Hepatocyte (in vitro differentiated cells): ENCODE measurements around the gene OR5B21.

Experiments
- EZH2 ChIP-seq: fragments of 200-600 bp; sonication (generic); IDR thresholded peaks from 2 replicates; pipeline ENCODE4 v1.6.1; 2016; ENCODE audit warnings: antibody characterized with exemption, mild to moderate bottlenecking, borderline replicate concordance
- EZH2phosphoT487 ChIP-seq: fragments of 200-600 bp; sonication (generic); IDR thresholded peaks from one replicate; pipeline ENCODE4 v1.6.1; 2018; ENCODE audit warnings: antibody characterized with exemption, mild to moderate bottlenecking, low read depth, moderate library complexity; ENCODE audit not compliant: unreplicated experiment, severe bottlenecking
- TF ChIP-seq, protein P1 (sequence below): fragments of 200-600 bp; sonication (generic); IDR thresholded peaks from 2 replicates; pipeline ENCODE4 v1.5.1; 2016; ENCODE audit warnings: antibody characterized with exemption, mild to moderate bottlenecking; ENCODE audit not compliant: poor library complexity

DNA sequence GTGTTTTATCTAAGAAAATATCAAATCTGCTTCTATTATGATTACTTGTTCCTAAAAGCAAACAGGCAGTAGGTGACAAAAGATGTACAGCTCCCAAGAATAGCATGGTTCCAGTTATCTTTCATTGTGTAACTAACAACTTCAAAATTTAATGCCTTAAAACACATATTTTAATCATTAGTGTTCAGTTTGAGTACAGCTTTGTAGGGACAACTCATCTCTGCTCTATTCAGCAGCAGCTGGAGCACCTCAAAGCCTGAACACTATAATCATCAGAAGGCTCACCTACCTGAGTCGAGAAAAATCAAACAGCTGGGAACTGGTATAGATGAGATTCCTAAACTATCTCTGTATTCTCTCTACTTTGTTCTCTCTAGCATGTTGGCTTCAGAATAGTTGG lies 41.6 kb downstream of the OR5B21 start:
- TF ChIP-seq, protein P1, sequence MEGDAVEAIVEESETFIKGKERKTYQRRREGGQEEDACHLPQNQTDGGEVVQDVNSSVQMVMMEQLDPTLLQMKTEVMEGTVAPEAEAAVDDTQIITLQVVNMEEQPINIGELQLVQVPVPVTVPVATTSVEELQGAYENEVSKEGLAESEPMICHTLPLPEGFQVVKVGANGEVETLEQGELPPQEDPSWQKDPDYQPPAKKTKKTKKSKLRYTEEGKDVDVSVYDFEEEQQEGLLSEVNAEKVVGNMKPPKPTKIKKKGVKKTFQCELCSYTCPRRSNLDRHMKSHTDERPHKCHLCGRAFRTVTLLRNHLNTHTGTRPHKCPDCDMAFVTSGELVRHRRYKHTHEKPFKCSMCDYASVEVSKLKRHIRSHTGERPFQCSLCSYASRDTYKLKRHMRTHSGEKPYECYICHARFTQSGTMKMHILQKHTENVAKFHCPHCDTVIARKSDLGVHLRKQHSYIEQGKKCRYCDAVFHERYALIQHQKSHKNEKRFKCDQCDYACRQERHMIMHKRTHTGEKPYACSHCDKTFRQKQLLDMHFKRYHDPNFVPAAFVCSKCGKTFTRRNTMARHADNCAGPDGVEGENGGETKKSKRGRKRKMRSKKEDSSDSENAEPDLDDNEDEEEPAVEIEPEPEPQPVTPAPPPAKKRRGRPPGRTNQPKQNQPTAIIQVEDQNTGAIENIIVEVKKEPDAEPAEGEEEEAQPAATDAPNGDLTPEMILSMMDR = no peak
- TF ChIP-seq EZH2 (no peak), EZH2phosphoT487 (no peak)
